ENCODE results near the gene PHLDB3.
A peak's percentile ranks its signal among the peaks of the same experiment; 100 is the strongest.
"Not testable (repeated sequence)": the region's sequence is repeated elsewhere in the genome, so short reads cannot be mapped to it uniquely, and the experiment has no call there.

Gene PHLDB3

DNA sequence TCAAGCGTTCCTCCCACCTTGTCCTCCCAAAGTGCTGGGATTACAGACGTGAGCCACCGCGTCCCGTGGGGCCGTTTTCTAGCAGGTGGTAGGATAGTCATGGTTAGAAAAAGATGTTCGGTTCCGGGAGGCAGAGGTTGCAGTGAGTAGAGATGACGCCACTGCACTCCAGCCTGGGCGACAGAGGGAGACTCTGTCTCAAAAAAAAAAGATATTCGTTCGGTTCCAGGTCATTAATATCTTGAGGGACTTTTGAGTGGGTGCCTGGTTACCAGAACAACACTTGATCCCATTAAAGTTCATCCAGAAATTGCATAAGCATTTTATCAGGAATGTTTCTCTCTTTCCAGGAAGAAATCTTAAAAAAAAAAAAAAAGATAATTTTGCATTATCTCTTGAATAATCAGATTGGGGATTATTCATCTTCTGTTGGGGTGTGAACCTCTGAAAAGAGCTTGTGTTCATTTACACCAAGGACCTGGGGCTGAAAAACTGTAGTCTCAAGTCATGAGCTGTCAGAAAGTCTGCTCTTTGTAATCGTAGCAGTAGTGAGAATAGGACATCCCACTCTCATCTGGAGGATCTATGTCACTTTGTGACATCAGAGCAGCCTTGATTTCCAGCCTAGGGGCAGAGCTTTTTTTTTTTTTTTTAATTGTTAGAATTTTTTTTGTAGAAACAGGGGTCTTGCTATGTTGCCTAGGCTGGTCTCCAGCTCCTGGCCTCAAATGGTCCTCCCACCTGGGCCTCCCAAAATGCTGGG lies 23.5 kb upstream of the PHLDB3 start:
- Histone ChIP-seq H3K9me3 (ENCODE audit: control extremely low read depth in 1 of 5, control insufficient read depth in 4 of 5, insufficient read depth in 2 of 5, low read depth in 1 of 5, low read length in 4 of 5) (no peaks in the 10 kb centered on the region), H3K27me3 (replicated peaks in 2 of 5; ENCODE audit: control insufficient read depth in 4 of 5, insufficient read depth in 5 of 5, low read length in 4 of 5) (no peaks in the 10 kb centered on the region), H3K4me3 (ENCODE audit: control insufficient read depth in 1 of 7, extremely low read depth in 1 of 7, insufficient read depth in 4 of 7, low read depth in 2 of 7, low read length in 6 of 7) (no peak overlapping the region), H3K27ac (ENCODE audit: insufficient read depth in 1 of 2, low read depth in 1 of 2, low read length in 2 of 2, poor library complexity in 1 of 2, severe bottlenecking in 2 of 2) (no peak overlapping the region), H3K4me1 (ENCODE audit: control extremely low read depth in 1 of 4, control insufficient read depth in 4 of 4, insufficient read depth in 4 of 4, low read length in 3 of 4) (peaks cover 0 to 49% (median 40%) of the 10 kb centered on the region in 4 experiments), H3K36me3 (ENCODE audit: control insufficient read depth in 4 of 4, insufficient read depth in 4 of 4, low read length in 3 of 4) (no peaks in the 10 kb centered on the region)
- ChIA-PET POLR2A (interaction anchor here (0.6 kb wide), 2 partner anchors 71 to 86 kb away, joined by 3 read pairs; no protein-coding TSS in a partner anchor), CTCF (interaction anchor here (1.2 to 3.2 kb wide), 4 partner anchors 8 to 81 kb away, joined by 3 to 12 read pairs (median 8); no protein-coding TSS in a partner anchor)
- 85% methylated on average over 10 of the region's 13 CpGs for WGBS (ENCODE audit: insufficient coverage)
- DNase-seq = no peak

- no peaks in the 10 kb centered on the region for H3K9me3 ChIP-seq (ENCODE audit: control extremely low read depth in 1 of 5, control insufficient read depth in 4 of 5, insufficient read depth in 2 of 5, low read depth in 1 of 5, low read length in 4 of 5)
- under 1% methylated on average over 44 of the region's 54 CpGs for WGBS (ENCODE audit: insufficient coverage)
- ChIA-PET POLR2A (interaction anchor here (0.6 kb wide), 1 partner anchor 86 kb away, joined by 3 read pairs; no protein-coding TSS in a partner anchor), CTCF (interaction anchor here (1.2 to 11.8 kb wide), 6 partner anchors 7 to 86 kb away, joined by 3 to 304 read pairs (median 8); partner anchors contain the start of gene PHLDB3)
- peak within 1 kb of the TSS in 1 of 2 experiments; percentile 74 for H3K27ac ChIP-seq (ENCODE audit: insufficient read depth in 1 of 2, low read depth in 1 of 2, low read length in 2 of 2, poor library complexity in 1 of 2, severe bottlenecking in 2 of 2)
- no peaks in the 10 kb centered on the region for H3K36me3 ChIP-seq (ENCODE audit: control insufficient read depth in 4 of 4, insufficient read depth in 4 of 4, low read length in 3 of 4)
- peak within 1 kb of the TSS; percentile 81 to 96 (median 88) for H3K4me3 ChIP-seq (ENCODE audit: control insufficient read depth in 1 of 7, extremely low read depth in 1 of 7, insufficient read depth in 4 of 7, low read depth in 2 of 7, low read length in 6 of 7)
- peak; percentile 34 to 70 (median 55) for DNase-seq
- peaks cover 0 to 41% (median 33%) of the 10 kb centered on the region in 4 experiments for H3K4me1 ChIP-seq (ENCODE audit: control extremely low read depth in 1 of 4, control insufficient read depth in 4 of 4, insufficient read depth in 4 of 4, low read length in 3 of 4)
- no peaks in the 10 kb centered on the region for H3K27me3 ChIP-seq (replicated peaks in 2 of 5; ENCODE audit: control insufficient read depth in 4 of 5, insufficient read depth in 5 of 5, low read length in 4 of 5)
Measured at GRCh38 chr19:43526884-43527859, 22.6 kb upstream of the PHLDB3 start, which contains the start of gene ETHE1. ETHE1 (minus strand) TSS chr19:43527201; CDS start chr19:43527177, 24 bp downstream.

GRCh38 chr19:43525836-43526771 lies 21.6 kb upstream of the PHLDB3 start:
- no peaks in the 10 kb centered on the region for H3K9me3 ChIP-seq (ENCODE audit: control extremely low read depth in 1 of 5, control insufficient read depth in 4 of 5, insufficient read depth in 2 of 5, low read depth in 1 of 5, low read length in 4 of 5)
- DNase-seq = peak in 2 of 3 donors; percentile 28 to 38

GRCh38 chr19:43524922-43525835 lies 20.6 kb upstream of the PHLDB3 start:
- WGBS (ENCODE audit: insufficient coverage) = 0% methylated on average over 8 of the region's 12 CpGs
- DNase-seq = peak; percentile 63 to 87 (median 79)
- H3K4me3 ChIP-seq (ENCODE audit: control insufficient read depth in 1 of 7, extremely low read depth in 1 of 7, insufficient read depth in 4 of 7, low read depth in 2 of 7, low read length in 6 of 7) = peak overlapping the region; percentile 81 to 96 (median 88)
- POLR2A ChIA-PET = no interaction called here
- peaks cover 0 to 42% (median 29%) of the 10 kb centered on the region in 4 experiments for H3K4me1 ChIP-seq (ENCODE audit: control extremely low read depth in 1 of 4, control insufficient read depth in 4 of 4, insufficient read depth in 4 of 4, low read length in 3 of 4)
- peaks cover 0 to 7% (median 3%) of the 10 kb centered on the region in 4 experiments for H3K36me3 ChIP-seq (ENCODE audit: control insufficient read depth in 4 of 4, insufficient read depth in 4 of 4, low read length in 3 of 4)
- H3K27me3 ChIP-seq (replicated peaks in 2 of 5; ENCODE audit: control insufficient read depth in 4 of 5, insufficient read depth in 5 of 5, low read length in 4 of 5) = no peaks in the 10 kb centered on the region
- CTCF ChIA-PET = interaction anchor here (0.9 to 11.8 kb wide), 5 partner anchors 9 to 94 kb away, joined by 3 to 304 read pairs (median 4); no protein-coding TSS in a partner anchor
- H3K27ac ChIP-seq (ENCODE audit: insufficient read depth in 1 of 2, low read depth in 1 of 2, low read length in 2 of 2, poor library complexity in 1 of 2, severe bottlenecking in 2 of 2) = peak overlapping the region in 1 of 2 experiments; percentile 74
- no peaks in the 10 kb centered on the region for H3K9me3 ChIP-seq (ENCODE audit: control extremely low read depth in 1 of 5, control insufficient read depth in 4 of 5, insufficient read depth in 2 of 5, low read depth in 1 of 5, low read length in 4 of 5)

More at GRCh38 chr19:43525836-43526771, 21.6 kb upstream of the PHLDB3 start:
- Histone ChIP-seq H3K27me3 (replicated peaks in 2 of 5; ENCODE audit: control insufficient read depth in 4 of 5, insufficient read depth in 5 of 5, low read length in 4 of 5) (no peaks in the 10 kb centered on the region), H3K4me3 (ENCODE audit: control insufficient read depth in 1 of 7, extremely low read depth in 1 of 7, insufficient read depth in 4 of 7, low read depth in 2 of 7, low read length in 6 of 7) (peak overlapping the region; percentile 81 to 96 (median 88)), H3K27ac (ENCODE audit: insufficient read depth in 1 of 2, low read depth in 1 of 2, low read length in 2 of 2, poor library complexity in 1 of 2, severe bottlenecking in 2 of 2) (peak overlapping the region in 1 of 2 experiments; percentile 74), H3K4me1 (ENCODE audit: control extremely low read depth in 1 of 4, control insufficient read depth in 4 of 4, insufficient read depth in 4 of 4, low read length in 3 of 4) (peaks cover 0 to 37% (median 29%) of the 10 kb centered on the region in 4 experiments), H3K36me3 (ENCODE audit: control insufficient read depth in 4 of 4, insufficient read depth in 4 of 4, low read length in 3 of 4) (peaks cover 0 to 4% (median 2%) of the 10 kb centered on the region in 4 experiments)
- CTCF ChIA-PET = interaction anchor here (1.1 to 11.8 kb wide), 5 partner anchors 21 to 95 kb away, joined by 3 to 304 read pairs (median 12); partner anchors contain the start of gene PHLDB3
- 0% methylated on average over 19 of the region's 26 CpGs for WGBS (ENCODE audit: insufficient coverage)
- POLR2A ChIA-PET = interaction anchor here (0.7 kb wide), 1 partner anchor 54 kb away, joined by 3 read pairs; no protein-coding TSS in a partner anchor

GRCh38 chr19:43523696-43524095 lies 19.1 kb upstream of the PHLDB3 start:
- POLR2A ChIA-PET; H3K4me3 ChIP-seq (ENCODE audit: control insufficient read depth in 1 of 7, extremely low read depth in 1 of 7, insufficient read depth in 4 of 7, low read depth in 2 of 7, low read length in 6 of 7): not testable (repeated sequence)

More at GRCh38 chr19:43523696-43524095, 19.1 kb upstream of the PHLDB3 start:
- 95% methylated on average over 7 of the region's 8 CpGs for WGBS (ENCODE audit: insufficient coverage)
- not testable (repeated sequence) for DNase-seq; H3K36me3 ChIP-seq (ENCODE audit: control insufficient read depth in 4 of 4, insufficient read depth in 4 of 4, low read length in 3 of 4); H3K27ac ChIP-seq (ENCODE audit: insufficient read depth in 1 of 2, low read depth in 1 of 2, low read length in 2 of 2, poor library complexity in 1 of 2, severe bottlenecking in 2 of 2); H3K27me3 ChIP-seq (replicated peaks in 2 of 5; ENCODE audit: control insufficient read depth in 4 of 5, insufficient read depth in 5 of 5, low read length in 4 of 5); H3K9me3 ChIP-seq (ENCODE audit: control extremely low read depth in 1 of 5, control insufficient read depth in 4 of 5, insufficient read depth in 2 of 5, low read depth in 1 of 5, low read length in 4 of 5)
- peaks cover 0 to 50% (median 29%) of the 10 kb centered on the region in 4 experiments for H3K4me1 ChIP-seq (ENCODE audit: control extremely low read depth in 1 of 4, control insufficient read depth in 4 of 4, insufficient read depth in 4 of 4, low read length in 3 of 4)
- CTCF ChIA-PET = interaction anchor here (0.7 to 11.8 kb wide), 8 partner anchors 9 to 120 kb away, joined by 3 to 304 read pairs (median 4); partner anchors contain the start of gene ZNF575

Data from common myeloid progenitor, CD34-positive (primary cell).